Measurements from ENCODE around the gene GPR18. TPM values are rescaled to one million over a fixed set of nuclear protein-coding genes. Genes with fewer than 3 reads are reported as not detected.

The GPR18 gene
- total RNA-seq, 1 donor from 2014 or later: not detected

GRCh38 chr13:99290894-99291293 is 32.7 kb upstream of the GPR18 start:
- Mint-ChIP-seq H3K4me3 (ENCODE audit: unreplicated experiment) (no peak overlapping the region), H3K27me3 (ENCODE audit: low read depth) (no peaks in the 10 kb centered on the region), H3K4me1 (ENCODE audit: low read depth) (peaks cover 40% of the 10 kb centered on the region), H3K27ac (ENCODE audit: unreplicated experiment) (no peak overlapping the region), H3K9me3 (ENCODE audit: low read depth) (no peaks in the 10 kb centered on the region), H3K36me3 (ENCODE audit: low read depth) (peaks cover 10% of the 10 kb centered on the region)
- DNase-seq (ENCODE audit: low spot score): no peak
- TF ChIP-seq, protein P1, sequence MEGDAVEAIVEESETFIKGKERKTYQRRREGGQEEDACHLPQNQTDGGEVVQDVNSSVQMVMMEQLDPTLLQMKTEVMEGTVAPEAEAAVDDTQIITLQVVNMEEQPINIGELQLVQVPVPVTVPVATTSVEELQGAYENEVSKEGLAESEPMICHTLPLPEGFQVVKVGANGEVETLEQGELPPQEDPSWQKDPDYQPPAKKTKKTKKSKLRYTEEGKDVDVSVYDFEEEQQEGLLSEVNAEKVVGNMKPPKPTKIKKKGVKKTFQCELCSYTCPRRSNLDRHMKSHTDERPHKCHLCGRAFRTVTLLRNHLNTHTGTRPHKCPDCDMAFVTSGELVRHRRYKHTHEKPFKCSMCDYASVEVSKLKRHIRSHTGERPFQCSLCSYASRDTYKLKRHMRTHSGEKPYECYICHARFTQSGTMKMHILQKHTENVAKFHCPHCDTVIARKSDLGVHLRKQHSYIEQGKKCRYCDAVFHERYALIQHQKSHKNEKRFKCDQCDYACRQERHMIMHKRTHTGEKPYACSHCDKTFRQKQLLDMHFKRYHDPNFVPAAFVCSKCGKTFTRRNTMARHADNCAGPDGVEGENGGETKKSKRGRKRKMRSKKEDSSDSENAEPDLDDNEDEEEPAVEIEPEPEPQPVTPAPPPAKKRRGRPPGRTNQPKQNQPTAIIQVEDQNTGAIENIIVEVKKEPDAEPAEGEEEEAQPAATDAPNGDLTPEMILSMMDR (IDR thresholded peaks at IDR 0.05): no peak

DNA sequence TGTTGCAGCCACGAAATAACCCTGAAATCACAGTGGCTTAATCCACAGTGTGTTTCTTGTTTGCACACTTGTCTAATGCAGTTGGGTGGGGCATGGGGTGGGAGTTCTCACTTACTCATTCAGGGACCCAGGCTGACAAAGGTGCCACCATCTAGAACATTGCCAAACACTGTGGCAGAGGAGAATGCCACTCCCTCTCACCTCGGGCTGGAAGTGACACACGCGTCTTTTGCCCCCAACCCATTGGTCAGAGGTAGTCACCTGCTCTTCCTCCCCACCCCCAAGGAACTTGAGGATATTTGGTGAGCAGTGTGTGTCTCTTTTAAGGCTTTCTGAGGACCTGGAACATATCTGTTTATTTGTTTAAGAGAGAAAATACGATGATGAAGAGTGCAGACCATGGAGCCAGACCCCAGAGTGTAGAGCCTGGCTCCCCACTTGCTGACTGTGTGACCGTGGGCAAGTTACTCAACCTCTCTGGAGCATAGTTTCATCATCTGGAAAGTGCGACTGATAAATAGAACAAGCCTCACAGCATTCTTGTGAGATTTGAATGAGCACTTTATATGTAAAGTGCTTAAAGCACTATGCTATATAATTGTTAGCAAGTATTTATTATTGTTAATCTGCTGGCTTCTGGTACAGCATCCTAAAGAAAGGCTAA is 31.6 kb upstream of the GPR18 start:
- Mint-ChIP-seq H3K27ac (ENCODE audit: unreplicated experiment) (no peak overlapping the region), H3K9me3 (ENCODE audit: low read depth) (no peaks in the 10 kb centered on the region), H3K4me1 (ENCODE audit: low read depth) (peaks cover 42% of the 10 kb centered on the region), H3K4me3 (ENCODE audit: unreplicated experiment) (no peak overlapping the region), H3K27me3 (ENCODE audit: low read depth) (no peaks in the 10 kb centered on the region), H3K36me3 (ENCODE audit: low read depth) (peaks cover 4% of the 10 kb centered on the region)
- DNase-seq (ENCODE audit: low spot score): no peak
- TF ChIP-seq, protein P1 (IDR thresholded peaks at IDR 0.05): no peak

DNA sequence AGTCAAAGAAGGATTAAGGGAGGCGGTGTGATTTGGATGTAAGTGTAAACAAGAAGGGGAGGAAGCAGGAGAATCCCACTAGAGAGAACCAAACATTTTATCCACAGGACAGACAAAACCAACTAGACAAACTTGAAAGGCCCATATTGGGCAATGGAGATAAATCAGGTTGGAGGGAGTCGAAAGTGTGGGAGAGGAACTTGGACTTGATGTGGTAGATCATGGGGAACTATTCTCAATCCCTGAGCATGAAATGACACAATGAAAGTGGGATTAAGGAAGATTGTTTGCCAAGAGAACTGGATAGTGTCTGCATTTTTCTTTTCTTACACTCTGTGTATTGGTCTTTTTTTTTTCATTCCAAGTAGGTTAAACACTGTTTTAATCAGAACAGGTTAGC is 31.1 kb upstream of the GPR18 start:
- H3K27me3 Mint-ChIP-seq (ENCODE audit: low read depth): no peaks in the 10 kb centered on the region

GRCh38 chr13:99288089-99288488 is 29.9 kb upstream of the GPR18 start:
- DNase-seq (ENCODE audit: low spot score): no peak
- Mint-ChIP-seq H3K36me3 (ENCODE audit: low read depth) (peaks cover 4% of the 10 kb centered on the region), H3K4me1 (ENCODE audit: low read depth) (peaks cover 58% of the 10 kb centered on the region), H3K4me3 (ENCODE audit: unreplicated experiment) (peak overlapping the region; percentile 17), H3K9me3 (ENCODE audit: low read depth) (no peaks in the 10 kb centered on the region), H3K27ac (ENCODE audit: unreplicated experiment) (peak overlapping the region; percentile 90), H3K27me3 (ENCODE audit: low read depth) (no peaks in the 10 kb centered on the region)
- TF ChIP-seq, protein P1 (IDR thresholded peaks at IDR 0.05): no peak

More for the DNA sequence above, 31.1 kb upstream of the GPR18 start:
- peak overlapping the region; percentile 60 for H3K27ac Mint-ChIP-seq (ENCODE audit: unreplicated experiment)
- H3K4me3 Mint-ChIP-seq (ENCODE audit: unreplicated experiment): no peak overlapping the region
- TF ChIP-seq, protein P1 (IDR thresholded peaks at IDR 0.05): no peak
- no peak for DNase-seq (ENCODE audit: low spot score)
- H3K9me3 Mint-ChIP-seq (ENCODE audit: low read depth): no peaks in the 10 kb centered on the region
- H3K4me1 Mint-ChIP-seq (ENCODE audit: low read depth): peaks cover 47% of the 10 kb centered on the region
- peaks cover 4% of the 10 kb centered on the region for H3K36me3 Mint-ChIP-seq (ENCODE audit: low read depth)

DNA sequence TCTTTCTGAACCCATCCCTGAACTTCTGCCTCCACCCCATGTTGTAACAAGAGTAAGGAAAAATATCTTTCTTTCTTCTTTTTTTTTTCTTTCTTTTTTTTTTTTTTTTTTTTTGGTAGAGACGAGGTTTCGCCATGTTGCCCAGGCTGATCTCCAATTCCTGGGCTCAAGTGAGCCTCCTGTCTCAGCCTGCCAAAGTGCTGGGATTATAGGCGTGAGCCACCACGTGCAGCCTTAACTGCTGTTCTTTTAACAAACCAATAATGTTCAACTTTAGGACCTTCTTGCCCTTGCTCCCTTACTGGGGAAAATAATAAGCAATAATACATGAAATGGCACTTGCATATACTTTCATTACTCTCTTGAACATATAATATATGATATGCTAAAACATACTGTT is 29.4 kb upstream of the GPR18 start:
- Mint-ChIP-seq H3K27me3 (ENCODE audit: low read depth) (no peaks in the 10 kb centered on the region), H3K9me3 (ENCODE audit: low read depth) (no peaks in the 10 kb centered on the region)

More for the DNA sequence above, 29.4 kb upstream of the GPR18 start:
- H3K4me3 Mint-ChIP-seq (ENCODE audit: unreplicated experiment): no peak overlapping the region
- H3K27ac Mint-ChIP-seq (ENCODE audit: unreplicated experiment): peak overlapping the region; percentile 88
- H3K4me1 Mint-ChIP-seq (ENCODE audit: low read depth): peaks cover 63% of the 10 kb centered on the region
- H3K36me3 Mint-ChIP-seq (ENCODE audit: low read depth): peaks cover 2% of the 10 kb centered on the region
- no peak for DNase-seq (ENCODE audit: low spot score)
- TF ChIP-seq, protein P1 (IDR thresholded peaks at IDR 0.05): no peak
